Lower lobe of right lung (tissue), 2 donors: Measurements from ENCODE around the gene MED13L. TPM values are rescaled to one million over a fixed set of nuclear protein-coding genes. Genes with fewer than 3 reads are reported as not detected.

Experiments
- ATAC-seq, 2 donors: fragments of 200-7000 bp; cut with Tn5 transposase; one replicate each; pipeline ENCODE4 v1.9.1; 2020 to 2022; ENCODE audit warnings: mild to moderate bottlenecking in 2 of 2, moderate library complexity in 2 of 2
- DNase-seq: peaks from one replicate; pipeline ENCODE4 v3.0.0-alpha.2; 2020
- H3K27ac ChIP-seq: fragments of 200-600 bp; one replicate; pipeline ENCODE4 v1.8.0; 2022
- H3K27me3 ChIP-seq: fragments of 200-600 bp; one replicate; pipeline ENCODE4 v1.8.0; 2022; ENCODE audit warnings: low read depth
- H3K36me3 ChIP-seq: fragments of 200-600 bp; one replicate; pipeline ENCODE4 v1.8.0; 2022; ENCODE audit warnings: mild to moderate bottlenecking
- H3K4me1 ChIP-seq: fragments of 200-600 bp; one replicate; pipeline ENCODE4 v1.8.0; 2022
- H3K4me3 ChIP-seq: fragments of 200-600 bp; one replicate; pipeline ENCODE4 v1.8.0; 2022; ENCODE audit warnings: mild to moderate bottlenecking
- H3K9me3 ChIP-seq: fragments of 200-600 bp; one replicate; pipeline ENCODE4 v1.8.0; 2022
- CTCF ChIP-seq: fragments of 200-600 bp; IDR thresholded peaks from one replicate; pipeline ENCODE4 v1.8.0; 2022; ENCODE audit warnings: antibody characterized with exemption, mild to moderate bottlenecking
- intact Hi-C: fragments of 100-400 bp; cut with DNase I; formaldehyde crosslinking; loops from one replicate; pipeline ENCODE4 v1.11.0; 2022
- total RNA-seq: library from RNA; stranded (reverse); fragmentation: NEBNext Ultra II Directional; extraction: Animal tissue kit (Norgen Biotek cat#: 25700); gene quantifications from one replicate; pipeline ENCODE4 v1.2.1, GENCODE V29; 2021
- donor health status: DM: no; HTN: yes; CAD: no; lungs with severe emphysema.

MED13L gene
- total RNA-seq, 1 donor from 2014 or later = 148 TPM

GRCh38 chr12:115988212-115988611 lies 289.3 kb downstream of the MED13L start:
- peaks cover 10% of the 10 kb centered on the region for H3K4me1 ChIP-seq
- H3K27me3 ChIP-seq = no peaks in the 10 kb centered on the region
- ATAC-seq (no peak), DNase-seq (no peak)
- no peaks in the 10 kb centered on the region for H3K9me3 ChIP-seq
- H3K27ac ChIP-seq = no peak overlapping the region
- TF ChIP-seq CTCF = no peak
- H3K36me3 ChIP-seq = peaks cover 91% of the 10 kb centered on the region
- H3K4me3 ChIP-seq = no peak overlapping the region
- intact Hi-C loops = no loop called here

DNA sequence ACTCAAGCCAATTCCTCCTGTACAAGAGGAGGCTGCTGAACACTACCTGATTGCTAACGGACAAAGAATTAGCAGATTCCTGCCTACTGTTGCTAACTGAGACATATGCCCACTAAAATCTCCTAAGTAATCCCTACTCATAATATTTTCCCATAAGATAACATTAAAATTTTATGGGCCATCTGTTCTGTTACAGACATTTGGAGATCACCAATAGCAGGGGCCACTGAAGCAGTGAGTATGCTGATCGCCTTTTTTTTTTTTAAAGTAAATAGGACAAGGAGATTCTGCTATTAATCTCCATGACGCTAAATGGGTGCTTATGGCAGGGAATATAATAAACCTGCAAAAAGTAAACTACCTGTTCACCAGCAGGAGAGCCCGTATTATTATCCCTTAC lies 292.9 kb downstream of the MED13L start:
- intact Hi-C loops = no loop called here
- DNase-seq = no peak
- no peak for TF ChIP-seq CTCF
- Histone ChIP-seq H3K9me3 (no peaks in the 10 kb centered on the region), H3K4me3 (no peak overlapping the region), H3K27ac (no peak overlapping the region), H3K36me3 (peaks cover 91% of the 10 kb centered on the region), H3K27me3 (no peaks in the 10 kb centered on the region), H3K4me1 (peaks cover 10% of the 10 kb centered on the region)
- no peak for ATAC-seq

GRCh38 chr12:115983226-115983798 lies 294.2 kb downstream of the MED13L start:
- no peak for DNase-seq
- Histone ChIP-seq H3K4me1 (peaks cover 5% of the 10 kb centered on the region), H3K27ac (no peak overlapping the region), H3K9me3 (no peaks in the 10 kb centered on the region), H3K27me3 (no peaks in the 10 kb centered on the region), H3K4me3 (no peak overlapping the region), H3K36me3 (peaks cover 100% of the 10 kb centered on the region)
- TF ChIP-seq CTCF = peak; percentile 18
- ATAC-seq = no peak
- intact Hi-C loops = no loop called here

- Histone ChIP-seq H3K27ac (no peak overlapping the region), H3K27me3 (no peaks in the 10 kb centered on the region), H3K9me3 (no peaks in the 10 kb centered on the region), H3K36me3 (peaks cover 97% of the 10 kb centered on the region), H3K4me3 (no peak overlapping the region), H3K4me1 (no peaks in the 10 kb centered on the region)
- ATAC-seq = no peak
- no peak for TF ChIP-seq CTCF
- intact Hi-C loops = no loop called here
- DNase-seq = no peak
These were observed 297.2 kb downstream of the MED13L start for GRCh38 chr12:115980339-115980738.

DNA sequence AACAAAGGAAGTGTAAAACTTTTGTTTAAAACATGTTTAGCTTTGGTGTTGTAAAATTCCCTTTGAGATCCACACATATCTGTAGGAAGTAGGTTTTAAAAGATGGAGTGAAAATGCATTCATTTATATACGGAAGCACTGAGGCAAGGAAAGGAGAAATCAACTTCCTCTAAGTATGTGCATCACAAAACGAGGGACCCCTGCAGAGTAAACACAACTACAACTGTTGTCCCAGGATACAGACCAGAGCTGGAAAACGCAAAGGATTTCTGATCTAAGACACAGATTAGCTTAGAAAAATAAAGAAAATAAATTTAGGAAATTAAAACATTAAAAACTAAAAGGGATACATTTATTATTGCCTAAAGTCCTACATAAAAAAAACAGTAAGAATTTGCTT lies 297.6 kb downstream of the MED13L start:
- intact Hi-C loops = no loop called here

More for the DNA sequence above, 297.6 kb downstream of the MED13L start:
- no peak for TF ChIP-seq CTCF
- ATAC-seq (no peak), DNase-seq (no peak)
- Histone ChIP-seq H3K27me3 (no peaks in the 10 kb centered on the region), H3K9me3 (no peaks in the 10 kb centered on the region), H3K4me1 (no peaks in the 10 kb centered on the region), H3K27ac (no peak overlapping the region), H3K36me3 (peaks cover 97% of the 10 kb centered on the region), H3K4me3 (no peak overlapping the region)
